ENCODE results near the gene B9D1. TPM values are rescaled to one million over a fixed set of nuclear protein-coding genes. Genes with fewer than 3 reads are reported as not detected.

Gene B9D1
- total and polyA plus RNA-seq, 2 of the 13 experiments (the other 11 are each of a cell fraction or from before 2014, with no cell fraction given): 27.7 to 31.1 TPM

DNA sequence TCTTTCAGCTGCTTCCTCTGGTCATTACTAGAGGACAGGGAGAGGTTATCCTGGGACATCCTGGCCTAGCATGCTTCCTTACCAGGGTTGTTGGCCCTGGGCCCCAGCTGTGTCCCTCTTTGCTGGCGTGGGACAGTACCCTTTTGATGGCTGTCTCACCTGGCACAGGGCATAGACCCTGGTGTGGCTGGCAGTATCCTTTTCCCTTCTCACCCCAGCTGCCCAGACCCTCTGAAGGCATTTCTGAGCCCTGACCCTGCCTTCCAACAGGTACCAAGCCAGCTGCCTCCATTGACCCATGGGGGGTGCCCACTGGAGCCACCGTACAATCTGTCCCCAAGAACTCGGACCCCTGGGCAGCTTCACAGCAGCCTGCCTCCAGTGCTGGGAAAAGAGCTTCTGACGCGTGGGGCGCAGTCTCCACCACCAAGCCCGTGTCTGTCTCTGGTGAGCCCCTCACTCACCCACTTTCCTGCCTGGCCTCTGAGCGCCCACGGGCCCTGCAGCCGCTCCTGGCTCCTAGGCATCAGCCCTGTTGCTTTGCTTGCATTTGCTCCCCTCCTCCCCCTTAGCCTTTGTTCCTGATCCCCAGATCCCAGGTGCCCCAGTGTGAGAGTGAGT lies 34.0 kb downstream of the B9D1 start (continued):
- TF ChIP-seq ARNTL (CRISPR knock-in tag; IDR thresholded peaks at IDR 0.05) (no peak), RAD21 (CRISPR knock-in tag; IDR thresholded peaks at IDR 0.05) (no peak)
- TF ChIP-seq, protein P1, sequence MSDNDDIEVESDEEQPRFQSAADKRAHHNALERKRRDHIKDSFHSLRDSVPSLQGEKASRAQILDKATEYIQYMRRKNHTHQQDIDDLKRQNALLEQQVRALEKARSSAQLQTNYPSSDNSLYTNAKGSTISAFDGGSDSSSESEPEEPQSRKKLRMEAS (IDR thresholded peaks at IDR 0.05): no peak
- TF ChIP-seq, protein P2, sequence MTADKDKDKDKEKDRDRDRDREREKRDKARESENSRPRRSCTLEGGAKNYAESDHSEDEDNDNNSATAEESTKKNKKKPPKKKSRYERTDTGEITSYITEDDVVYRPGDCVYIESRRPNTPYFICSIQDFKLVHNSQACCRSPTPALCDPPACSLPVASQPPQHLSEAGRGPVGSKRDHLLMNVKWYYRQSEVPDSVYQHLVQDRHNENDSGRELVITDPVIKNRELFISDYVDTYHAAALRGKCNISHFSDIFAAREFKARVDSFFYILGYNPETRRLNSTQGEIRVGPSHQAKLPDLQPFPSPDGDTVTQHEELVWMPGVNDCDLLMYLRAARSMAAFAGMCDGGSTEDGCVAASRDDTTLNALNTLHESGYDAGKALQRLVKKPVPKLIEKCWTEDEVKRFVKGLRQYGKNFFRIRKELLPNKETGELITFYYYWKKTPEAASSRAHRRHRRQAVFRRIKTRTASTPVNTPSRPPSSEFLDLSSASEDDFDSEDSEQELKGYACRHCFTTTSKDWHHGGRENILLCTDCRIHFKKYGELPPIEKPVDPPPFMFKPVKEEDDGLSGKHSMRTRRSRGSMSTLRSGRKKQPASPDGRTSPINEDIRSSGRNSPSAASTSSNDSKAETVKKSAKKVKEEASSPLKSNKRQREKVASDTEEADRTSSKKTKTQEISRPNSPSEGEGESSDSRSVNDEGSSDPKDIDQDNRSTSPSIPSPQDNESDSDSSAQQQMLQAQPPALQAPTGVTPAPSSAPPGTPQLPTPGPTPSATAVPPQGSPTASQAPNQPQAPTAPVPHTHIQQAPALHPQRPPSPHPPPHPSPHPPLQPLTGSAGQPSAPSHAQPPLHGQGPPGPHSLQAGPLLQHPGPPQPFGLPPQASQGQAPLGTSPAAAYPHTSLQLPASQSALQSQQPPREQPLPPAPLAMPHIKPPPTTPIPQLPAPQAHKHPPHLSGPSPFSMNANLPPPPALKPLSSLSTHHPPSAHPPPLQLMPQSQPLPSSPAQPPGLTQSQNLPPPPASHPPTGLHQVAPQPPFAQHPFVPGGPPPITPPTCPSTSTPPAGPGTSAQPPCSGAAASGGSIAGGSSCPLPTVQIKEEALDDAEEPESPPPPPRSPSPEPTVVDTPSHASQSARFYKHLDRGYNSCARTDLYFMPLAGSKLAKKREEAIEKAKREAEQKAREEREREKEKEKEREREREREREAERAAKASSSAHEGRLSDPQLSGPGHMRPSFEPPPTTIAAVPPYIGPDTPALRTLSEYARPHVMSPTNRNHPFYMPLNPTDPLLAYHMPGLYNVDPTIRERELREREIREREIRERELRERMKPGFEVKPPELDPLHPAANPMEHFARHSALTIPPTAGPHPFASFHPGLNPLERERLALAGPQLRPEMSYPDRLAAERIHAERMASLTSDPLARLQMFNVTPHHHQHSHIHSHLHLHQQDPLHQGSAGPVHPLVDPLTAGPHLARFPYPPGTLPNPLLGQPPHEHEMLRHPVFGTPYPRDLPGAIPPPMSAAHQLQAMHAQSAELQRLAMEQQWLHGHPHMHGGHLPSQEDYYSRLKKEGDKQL (CRISPR knock-in tag; IDR thresholded peaks at IDR 0.05; ENCODE audit: low read depth): no peak

GRCh38 chr17:19327031-19327783 lies 35.3 kb downstream of the B9D1 start:
- Histone ChIP-seq H3K4me2 (ENCODE audit: low read depth, low read length) (no peak overlapping the region), H2AFZ (ENCODE audit: low read length) (no peak overlapping the region), H4K20me1 (ENCODE audit: insufficient read depth, low read length) (no peaks in the 10 kb centered on the region), H3K79me2 (ENCODE audit: insufficient read depth, low read length) (no peaks in the 10 kb centered on the region), H3K36me3 (replicated peaks in 1 of 2; ENCODE audit: control insufficient read depth in 1 of 2, insufficient read depth in 2 of 2, low read length in 2 of 2) (no peaks in the 10 kb centered on the region; a peak in 2 of 5 replicates), H3K4me3 (replicated peaks in 1 of 3; ENCODE audit: insufficient read depth in 1 of 3, low read depth in 2 of 3, low read length in 3 of 3) (no peak overlapping the region), H3K9me3 (ENCODE audit: low read length) (peaks cover 11% of the 10 kb centered on the region; the same call in 1 of the 2 replicates), H3K9ac (ENCODE audit: insufficient read depth, low read depth, low read length) (no peak overlapping the region), H3K27ac (ENCODE audit: extremely low read length, insufficient read depth, low read length) (no peak overlapping the region), H3K27me3 (ENCODE audit: control insufficient read depth in 1 of 2, insufficient read depth in 2 of 2, low read length in 2 of 2) (no peaks in the 10 kb centered on the region), H3K4me1 (ENCODE audit: insufficient read depth, low read length) (peaks cover 13% of the 10 kb centered on the region; the same call in 1 of the 2 replicates)
- DNase-seq (ENCODE audit: low spot score) (no peak), FAIRE-seq (no peak), ATAC-seq (no peak)
- in situ Hi-C loops (cut with HindIII; ENCODE audit: extremely low pct_ligation_motif_present, low pct_unique_long_range_greater_than_20kb) (no loop called here), intact Hi-C loops (cut with micrococcal nuclease; ENCODE audit: unreplicated experiment) (no loop called here)
- no TSS peak for BruUV-seq (replicated peaks)
- ChIA-PET POLR2A (interaction anchor here (1.5 kb wide), 1 partner anchor 10 kb away, joined by 4 read pairs; no protein-coding TSS in a partner anchor), CTCF (ENCODE audit: low intra/inter-chr PET ratio, low total read pairs) (no interaction called here)
- no peak for TF ChIP-seq ZNF430 (CRISPR knock-in tag; IDR thresholded peaks at IDR 0.05)
- no peak for TF ChIP-seq GPBP1L1 (CRISPR knock-in tag; IDR thresholded peaks at IDR 0.05)
- TF ChIP-seq ATF1 (CRISPR knock-in tag; IDR thresholded peaks at IDR 0.05): no peak
- no peak for TF ChIP-seq ZNF746 (CRISPR knock-in tag; IDR thresholded peaks at IDR 0.05)
- no peak for TF ChIP-seq SMARCC2 (IDR thresholded peaks at IDR 0.05)
- no peak for TF ChIP-seq ZNF660 (CRISPR knock-in tag; IDR thresholded peaks at IDR 0.05; ENCODE audit: borderline replicate concordance, low read depth)
- no peak for TF ChIP-seq SP2 (CRISPR knock-in tag; IDR thresholded peaks at IDR 0.05)
- TF ChIP-seq ZBTB38 (CRISPR knock-in tag; IDR thresholded peaks at IDR 0.05): no peak
- 93% methylated on average over 14 of the region's 14 CpGs for WGBS (ENCODE audit: low lambda C conversion rate)
